Putamen (tissue), 1 donor: ENCODE data around the gene SRGAP2.
"Not testable (repeated sequence)": the region's sequence is repeated elsewhere in the genome, so short reads cannot be mapped to it uniquely, and the experiment has no call there.

Experiments
- DNase-seq: peaks from one replicate; pipeline ENCODE4 v3.0.0-alpha.2; 2016; ENCODE audit warnings: low spot score

SRGAP2 gene

DNA sequence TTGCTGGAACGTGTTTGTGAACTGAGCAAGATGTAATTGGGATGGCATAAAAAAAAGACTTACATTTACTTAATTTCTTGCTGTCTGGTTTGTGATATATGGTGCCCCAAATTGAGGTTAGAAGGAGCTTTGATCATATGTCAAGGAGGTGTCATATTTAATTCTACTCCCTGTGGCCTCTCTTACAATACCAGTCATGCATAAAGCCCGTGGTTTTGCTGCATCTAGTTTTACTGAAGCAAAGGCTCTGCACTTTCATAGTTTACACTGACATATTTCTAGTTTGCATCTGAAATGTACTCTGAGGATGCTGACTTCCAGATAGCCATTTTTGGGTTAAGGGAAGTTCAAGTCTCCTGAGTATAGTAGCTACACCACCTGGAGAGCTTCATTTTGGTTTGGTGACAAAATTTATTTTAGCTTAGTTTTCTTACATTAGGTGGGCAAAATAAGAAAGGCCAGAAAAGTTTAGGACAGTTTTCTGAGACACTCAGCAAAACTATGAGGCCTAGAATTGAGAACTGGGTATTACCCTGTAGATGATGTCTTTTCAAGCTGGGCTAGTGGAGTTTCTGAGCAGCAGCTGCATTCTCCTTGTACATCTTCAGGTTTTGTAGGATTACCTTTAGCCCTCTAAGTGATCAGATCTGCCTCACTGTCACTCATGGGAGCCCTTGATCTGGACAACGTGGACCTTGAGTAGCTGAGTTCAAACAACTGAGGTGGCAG is 47.8 kb downstream of the SRGAP2 start:
- not testable (repeated sequence) for DNase-seq

DNA sequence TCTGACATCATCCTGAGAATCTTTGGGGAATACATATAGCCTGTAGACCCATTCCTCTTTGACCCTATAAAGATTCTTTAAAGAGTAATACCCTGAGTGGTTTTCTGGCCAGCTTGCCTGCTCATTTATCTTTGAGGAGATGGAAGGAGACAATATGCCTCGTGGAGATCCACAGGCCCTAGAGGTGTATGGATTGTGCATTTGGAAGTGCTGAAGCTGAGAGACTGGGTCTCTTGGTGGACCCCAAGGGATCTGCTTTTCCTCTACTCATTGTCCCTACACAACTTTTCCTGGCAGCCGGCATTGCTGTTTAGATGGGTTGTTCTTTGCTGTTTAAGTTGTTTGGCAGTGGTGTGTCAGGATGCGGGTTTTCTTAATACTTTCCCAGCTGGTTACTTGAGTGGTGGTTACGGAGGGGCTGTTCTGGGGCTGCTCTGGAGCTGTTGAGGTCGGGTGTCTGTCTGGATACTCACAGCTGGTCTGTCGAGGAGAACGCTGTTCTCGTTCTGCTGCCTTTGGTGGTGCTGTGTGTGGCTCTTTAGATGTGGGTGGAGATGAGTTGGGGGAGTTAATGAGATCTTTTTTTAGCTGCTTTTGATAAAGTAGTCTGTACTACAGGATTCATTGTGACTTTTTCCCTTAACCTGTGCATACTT is 49.5 kb downstream of the SRGAP2 start:
- not testable (repeated sequence) for DNase-seq
